NCI-H526 treated with DMSO at 0.1 percent for 48 hours (cell line): ENCODE data around the gene SLCO4A1.

Experiments used
- DNase-seq: peaks from one replicate; lab custom pipeline; 2025; lab: John Stamatoyannopoulos, UW

SLCO4A1 gene

DNA sequence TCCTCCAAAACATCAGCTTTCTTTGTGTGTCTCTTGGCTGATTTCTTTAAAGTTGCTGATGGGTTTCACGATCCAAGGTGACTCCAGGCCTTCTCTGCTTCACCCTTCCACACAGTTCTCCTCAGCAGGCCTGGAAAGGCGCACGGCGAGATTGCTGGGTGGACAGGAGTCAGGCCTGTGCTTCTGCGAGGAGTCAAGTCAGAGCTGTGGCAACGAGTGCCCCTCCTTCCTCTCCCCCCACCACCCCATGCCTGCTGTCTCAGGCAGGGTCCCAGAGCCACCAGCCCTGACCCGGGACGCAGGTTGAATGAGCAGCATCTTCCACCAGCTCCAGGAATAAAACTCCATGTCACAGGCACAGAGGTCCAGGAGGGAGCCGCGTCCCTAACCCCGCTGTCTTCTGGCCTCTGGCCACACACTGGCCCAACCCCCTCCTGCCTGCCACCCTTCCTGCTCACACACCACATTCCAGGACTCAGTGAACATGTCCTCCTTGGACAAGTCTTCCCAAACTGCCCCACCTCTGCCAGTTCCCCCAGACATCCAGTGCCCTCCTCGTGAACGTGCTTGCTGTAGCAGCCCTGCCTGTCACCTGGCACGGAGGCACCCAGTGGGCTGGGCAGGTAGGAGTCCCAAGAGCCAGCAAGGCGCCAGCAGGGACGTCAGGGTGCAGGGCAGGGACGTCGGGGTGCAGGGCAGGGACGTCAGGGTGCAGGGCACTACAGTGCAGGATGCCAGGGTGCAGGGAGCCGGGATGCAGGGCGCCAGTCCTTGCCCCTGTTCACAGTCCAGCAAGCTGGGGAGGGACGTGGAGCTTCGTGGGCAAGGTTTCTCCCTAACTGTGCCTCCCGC, 59.1 kb downstream of the SLCO4A1 start:
- no peak for DNase-seq

DNA sequence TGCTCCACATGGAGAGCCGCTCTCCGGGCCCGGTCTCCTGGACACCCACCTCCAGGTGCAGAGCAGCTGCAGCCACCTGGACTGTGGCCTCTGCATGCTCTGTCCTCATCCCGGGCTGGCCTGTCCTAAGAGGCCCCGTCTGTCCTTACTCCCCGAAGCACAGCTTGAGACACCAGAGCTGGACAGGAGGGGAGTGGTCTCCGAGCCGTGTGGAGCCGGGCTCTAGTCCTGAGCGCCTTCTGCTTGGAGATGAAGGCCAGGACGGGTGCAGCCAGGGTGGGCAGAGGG, 59.7 kb downstream of the SLCO4A1 start:
- no peak for DNase-seq

DNA sequence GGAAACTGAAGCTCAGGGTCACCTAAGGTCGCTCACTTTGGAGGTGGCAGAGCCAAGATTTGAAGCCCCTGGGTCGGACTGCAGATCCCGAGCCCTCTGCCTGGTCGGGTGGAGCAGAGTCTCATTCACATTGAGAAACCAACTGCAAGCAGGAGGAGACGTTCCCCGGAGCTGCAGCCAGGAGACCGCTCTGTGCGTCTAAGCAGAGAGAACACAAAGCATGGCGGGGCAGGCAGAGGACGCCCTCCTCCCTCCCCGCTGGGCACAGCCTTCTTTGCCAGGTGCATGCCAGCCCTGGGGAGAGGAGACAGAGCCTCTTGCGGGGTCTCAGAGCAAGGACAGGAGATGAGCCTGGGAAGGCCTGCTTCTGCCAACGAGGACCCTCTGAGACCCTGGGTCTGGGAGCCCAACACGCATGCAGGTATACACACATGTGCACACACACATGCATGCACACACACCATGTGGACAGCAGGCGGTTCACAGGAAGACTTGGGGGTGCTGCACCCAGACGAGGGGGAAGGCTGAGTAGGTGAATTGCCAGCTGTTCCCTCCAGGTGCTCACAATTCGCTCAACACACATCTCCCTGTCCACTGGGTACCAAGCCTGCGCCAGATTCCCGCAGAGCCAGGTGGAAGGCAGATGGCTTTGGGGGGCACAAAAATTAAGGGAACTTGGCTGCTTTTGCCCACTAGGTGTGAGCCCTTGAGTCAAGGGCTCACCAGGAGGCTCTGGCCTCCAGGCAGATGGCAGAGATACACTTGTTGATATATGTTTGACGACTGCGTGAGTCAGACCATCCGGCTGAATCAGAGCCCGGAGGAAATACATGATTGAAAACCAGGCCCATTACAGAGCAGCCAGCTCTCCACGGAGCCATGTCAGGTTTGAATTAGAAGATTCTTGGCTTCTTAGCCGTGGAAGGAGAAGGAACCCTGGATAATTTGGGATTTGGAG, 60.9 kb downstream of the SLCO4A1 start:
- no peak for DNase-seq

DNA sequence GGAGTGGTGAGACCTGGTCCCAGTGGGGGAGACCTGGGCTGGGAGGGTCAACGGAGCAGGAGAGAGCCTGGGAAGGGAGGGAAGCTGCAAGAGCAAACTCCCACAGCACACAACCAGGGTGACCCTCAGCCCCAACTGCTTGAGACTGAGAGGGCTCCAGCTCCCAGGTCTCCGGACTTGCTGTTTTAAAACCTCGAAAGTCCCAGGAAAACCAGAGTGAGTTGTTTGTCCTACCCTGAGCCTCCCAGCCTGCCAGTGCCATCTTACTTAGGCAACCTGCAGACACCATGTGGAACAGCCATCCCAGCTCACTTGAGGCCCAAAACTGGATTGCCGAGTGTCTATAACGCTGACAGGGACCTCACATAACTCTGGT, 61.5 kb downstream of the SLCO4A1 start:
- DNase-seq, result no peak

DNA sequence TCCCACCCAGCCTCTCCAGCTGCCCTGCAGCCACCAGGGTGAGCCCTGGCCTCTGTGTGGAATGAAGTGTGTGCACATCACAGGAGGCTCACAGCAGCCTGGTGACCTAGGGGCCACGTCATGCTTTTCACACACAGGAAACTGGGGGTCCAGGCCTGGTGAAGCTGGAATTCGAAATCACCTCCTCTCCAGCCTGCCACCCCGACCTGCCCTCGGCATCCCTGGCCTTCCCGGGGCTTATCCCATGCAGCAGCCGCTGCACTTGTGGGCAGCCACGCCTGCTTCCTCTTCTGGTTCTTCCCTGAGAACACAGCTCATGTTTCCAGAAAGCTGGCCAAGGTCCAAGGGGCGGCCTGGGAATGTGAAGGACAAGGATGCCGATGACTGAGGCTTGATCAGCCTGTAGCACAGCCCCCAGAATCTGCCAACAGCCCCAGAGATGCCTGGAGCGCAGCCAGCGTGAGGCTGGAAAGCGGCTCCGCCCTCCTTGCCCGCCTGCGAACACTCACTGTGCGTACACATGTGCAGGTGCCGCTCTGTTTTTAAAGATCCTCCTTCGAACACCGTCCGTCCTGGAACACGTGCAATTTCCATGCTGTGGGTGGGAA, 62.1 kb downstream of the SLCO4A1 start:
- DNase-seq, result peak; percentile 49

DNA sequence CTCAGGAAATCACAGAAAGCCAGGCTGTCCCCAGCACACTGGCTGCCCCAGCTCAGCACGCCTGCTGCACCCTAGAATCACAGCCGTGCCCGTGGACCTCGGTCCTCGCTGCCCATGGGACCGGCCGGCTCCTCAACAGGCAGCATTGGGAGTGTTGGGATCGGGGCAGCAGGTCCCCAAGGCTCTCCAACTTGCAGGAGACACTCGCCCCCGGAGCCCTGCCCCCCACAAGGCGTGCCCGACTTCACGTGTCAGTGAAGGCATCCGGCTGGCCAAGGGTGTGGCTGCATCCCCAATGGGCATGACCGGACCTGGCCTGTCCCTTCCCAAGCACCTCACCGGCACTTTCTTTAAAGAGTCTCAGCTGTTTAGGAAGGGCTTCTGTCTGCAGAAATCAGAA, 63.3 kb downstream of the SLCO4A1 start:
- DNase-seq, result no peak

DNA sequence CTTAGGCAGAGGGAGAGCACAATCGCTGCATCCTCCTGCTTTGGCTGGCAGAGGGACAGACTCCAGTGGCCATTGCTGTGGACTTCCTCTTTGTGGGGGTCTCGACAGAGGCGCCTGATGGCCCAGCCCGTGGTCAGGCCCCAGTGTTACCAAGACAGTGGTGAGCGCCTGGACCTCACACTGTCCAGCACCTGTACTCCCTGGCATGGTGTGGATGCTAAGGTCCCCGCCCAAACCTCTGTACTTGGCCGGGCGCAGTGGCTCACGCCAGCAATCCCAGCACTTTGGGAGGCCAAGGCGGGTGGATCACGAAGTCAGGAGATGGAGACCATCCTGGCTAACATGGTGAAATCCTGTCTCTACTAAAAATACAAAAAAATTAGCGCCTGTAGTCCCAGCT, 64.0 kb downstream of the SLCO4A1 start:
- no peak for DNase-seq

DNA sequence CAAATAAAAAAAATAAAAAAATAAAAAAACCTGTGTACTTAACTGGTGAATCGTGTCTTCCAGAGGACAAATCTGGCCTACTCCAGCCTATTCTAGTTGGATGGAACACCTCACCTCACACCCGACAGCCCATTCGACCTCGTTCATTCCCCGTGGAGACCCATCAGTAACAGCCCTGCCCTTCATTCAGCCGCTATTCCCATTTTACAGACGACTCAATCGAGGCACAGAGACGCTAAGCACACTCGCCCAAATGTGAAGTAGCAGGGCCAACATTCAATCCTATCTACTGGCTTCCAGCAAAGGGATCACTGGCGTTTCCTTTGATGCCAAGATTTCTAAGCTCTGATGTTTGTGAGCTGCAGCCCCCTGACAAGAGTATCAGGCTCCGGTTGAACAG, 64.6 kb downstream of the SLCO4A1 start:
- no peak for DNase-seq

DNA sequence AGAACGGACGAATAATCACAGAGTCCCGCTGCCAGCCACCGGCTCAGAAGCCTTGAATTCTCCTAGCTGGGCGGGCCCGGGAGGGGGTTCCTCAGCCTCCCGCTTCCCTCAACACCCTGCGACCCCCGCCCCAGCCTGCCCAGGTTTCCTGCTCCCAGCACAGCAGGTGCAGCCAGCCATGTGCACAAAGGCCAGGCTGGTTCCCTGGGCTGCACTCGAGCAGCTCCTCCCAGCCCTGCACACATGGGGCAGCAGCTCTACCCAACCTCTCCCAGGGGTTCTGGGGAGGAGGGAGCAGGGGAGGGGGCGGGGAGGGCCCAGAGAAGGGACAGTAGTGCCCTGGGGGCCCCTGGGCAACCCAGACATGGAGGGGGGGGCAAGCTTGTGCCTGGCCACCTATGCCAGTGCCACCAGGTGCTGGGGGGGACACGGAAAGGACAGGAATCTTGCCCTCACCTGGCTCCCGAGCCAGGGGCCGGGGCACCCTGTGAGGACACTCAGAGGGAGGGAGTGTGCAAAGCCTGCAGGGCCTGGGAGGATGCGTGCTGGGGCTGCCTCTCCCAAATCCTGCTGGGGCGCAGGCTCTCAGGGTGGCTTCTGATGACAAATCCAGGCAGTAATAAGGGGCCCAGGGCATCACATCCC, 65.1 kb downstream of the SLCO4A1 start:
- DNase-seq, result no peak

DNA sequence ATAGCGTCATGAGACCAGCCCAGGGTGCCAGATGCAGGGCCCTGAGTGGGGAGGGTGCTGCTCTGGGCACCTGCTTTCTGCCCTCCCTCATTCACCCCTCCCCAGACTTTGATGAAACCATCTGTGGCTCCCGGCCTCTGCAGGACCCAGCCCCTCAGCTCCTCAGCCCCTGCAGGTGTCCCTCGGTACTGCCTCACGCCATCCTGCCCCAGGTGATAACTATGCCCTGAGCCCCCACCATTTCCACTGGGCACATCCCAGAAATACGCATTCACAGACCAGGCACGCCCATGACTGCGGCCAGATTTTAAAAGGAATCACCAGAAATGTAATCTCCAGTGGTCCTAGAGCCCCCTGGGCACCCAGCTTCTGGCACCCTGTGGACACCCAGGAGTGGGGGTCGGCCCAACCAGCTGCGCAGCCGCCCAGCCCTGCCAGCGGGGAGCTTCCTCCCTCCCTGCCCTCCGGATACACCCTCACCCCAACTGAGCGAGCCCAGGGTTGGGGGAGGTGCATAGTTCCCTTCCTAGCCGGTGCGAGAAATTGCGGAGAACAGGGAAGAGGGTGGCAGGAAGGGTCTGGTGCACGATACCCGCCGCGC, 65.7 kb downstream of the SLCO4A1 start:
- peak; percentile 13 for DNase-seq

DNA sequence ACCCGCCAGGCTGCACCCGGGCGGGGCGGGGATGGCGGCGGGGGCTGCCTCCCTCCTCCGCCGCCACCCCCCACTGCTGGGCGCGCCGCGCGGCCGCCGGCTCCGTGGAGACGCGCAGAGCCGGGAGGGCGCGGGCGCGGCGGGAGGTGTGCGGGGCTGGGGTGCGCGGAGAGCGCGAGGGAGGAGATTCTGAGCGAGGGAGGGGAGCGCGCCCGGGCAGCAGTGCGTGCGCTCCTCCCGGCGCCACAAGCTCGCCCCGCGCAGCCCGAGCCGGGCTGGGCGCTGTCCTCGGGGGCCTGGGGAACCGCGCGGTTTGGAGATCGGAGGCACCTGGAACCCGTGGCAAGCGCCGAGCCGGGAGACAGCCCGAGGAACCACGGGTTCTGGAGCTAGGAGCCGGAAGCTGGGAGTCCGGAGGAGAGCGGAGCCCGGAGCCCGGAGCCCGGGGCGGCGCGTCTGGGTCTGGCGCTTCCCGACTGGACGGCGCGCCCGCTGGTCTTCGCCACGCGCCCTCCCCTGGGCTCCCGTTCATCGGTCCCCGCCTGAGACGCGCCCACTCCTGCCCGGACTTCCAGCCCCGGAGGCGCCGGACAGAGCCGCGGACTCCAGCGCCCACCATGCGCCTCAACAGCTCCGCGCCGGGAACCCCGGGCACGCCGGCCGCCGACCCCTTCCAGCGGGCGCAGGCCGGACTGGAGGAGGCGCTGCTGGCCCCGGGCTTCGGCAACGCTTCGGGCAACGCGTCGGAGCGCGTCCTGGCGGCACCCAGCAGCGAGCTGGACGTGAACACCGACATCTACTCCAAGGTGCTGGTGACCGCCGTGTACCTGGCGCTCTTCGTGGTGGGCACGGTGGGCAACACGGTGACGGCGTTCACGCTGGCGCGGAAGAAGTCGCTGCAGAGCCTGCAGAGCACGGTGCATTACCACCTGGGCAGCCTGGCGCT, 66.6 kb downstream of the SLCO4A1 start, which contains the start of gene NTSR1:
Gene NTSR1, plus strand, starts transcription at position 246 of the 946 bp plus-strand sequence. Its CDS starts 372 bp downstream, at position 618.
- DNase-seq, result no peak

DNA sequence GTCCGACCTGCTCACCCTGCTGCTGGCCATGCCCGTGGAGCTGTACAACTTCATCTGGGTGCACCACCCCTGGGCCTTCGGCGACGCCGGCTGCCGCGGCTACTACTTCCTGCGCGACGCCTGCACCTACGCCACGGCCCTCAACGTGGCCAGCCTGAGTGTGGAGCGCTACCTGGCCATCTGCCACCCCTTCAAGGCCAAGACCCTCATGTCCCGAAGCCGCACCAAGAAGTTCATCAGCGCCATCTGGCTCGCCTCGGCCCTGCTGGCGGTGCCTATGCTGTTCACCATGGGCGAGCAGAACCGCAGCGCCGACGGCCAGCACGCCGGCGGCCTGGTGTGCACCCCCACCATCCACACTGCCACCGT, 67.2 kb downstream of the SLCO4A1 start:
- DNase-seq, result no peak

DNA sequence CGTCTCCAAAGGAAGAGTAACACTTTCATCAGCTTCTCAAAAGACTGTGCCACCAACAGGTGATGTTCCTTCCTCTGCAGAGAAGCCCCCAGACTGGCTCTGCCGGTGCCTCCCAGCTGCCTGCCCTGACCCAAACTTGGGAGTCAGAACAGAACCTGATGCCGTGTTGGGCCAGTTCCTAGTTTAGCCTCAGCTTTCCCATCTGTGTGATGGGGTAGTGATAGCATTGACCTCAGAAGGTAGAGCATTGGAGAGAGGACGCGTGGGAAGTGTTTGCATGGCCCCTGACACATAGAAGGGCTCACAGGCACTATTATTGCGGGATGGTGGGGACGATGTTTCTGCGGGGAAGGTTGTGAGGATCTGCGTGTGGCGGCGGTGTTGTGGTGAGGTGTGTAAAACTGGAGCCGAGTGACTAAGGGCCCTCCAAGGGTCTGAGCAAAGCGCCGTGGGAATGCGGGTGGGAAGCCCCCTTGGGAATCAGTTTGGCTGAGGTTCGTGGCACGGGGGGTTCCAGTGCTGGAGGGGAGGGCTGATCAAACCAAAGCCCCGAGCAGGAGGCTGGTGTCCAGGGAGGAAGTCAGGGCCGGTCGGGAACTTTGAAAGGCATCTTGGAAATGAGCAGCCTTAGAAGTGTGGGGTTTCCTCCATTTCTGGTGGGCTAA, 68.0 kb downstream of the SLCO4A1 start:
- no peak for DNase-seq

DNA sequence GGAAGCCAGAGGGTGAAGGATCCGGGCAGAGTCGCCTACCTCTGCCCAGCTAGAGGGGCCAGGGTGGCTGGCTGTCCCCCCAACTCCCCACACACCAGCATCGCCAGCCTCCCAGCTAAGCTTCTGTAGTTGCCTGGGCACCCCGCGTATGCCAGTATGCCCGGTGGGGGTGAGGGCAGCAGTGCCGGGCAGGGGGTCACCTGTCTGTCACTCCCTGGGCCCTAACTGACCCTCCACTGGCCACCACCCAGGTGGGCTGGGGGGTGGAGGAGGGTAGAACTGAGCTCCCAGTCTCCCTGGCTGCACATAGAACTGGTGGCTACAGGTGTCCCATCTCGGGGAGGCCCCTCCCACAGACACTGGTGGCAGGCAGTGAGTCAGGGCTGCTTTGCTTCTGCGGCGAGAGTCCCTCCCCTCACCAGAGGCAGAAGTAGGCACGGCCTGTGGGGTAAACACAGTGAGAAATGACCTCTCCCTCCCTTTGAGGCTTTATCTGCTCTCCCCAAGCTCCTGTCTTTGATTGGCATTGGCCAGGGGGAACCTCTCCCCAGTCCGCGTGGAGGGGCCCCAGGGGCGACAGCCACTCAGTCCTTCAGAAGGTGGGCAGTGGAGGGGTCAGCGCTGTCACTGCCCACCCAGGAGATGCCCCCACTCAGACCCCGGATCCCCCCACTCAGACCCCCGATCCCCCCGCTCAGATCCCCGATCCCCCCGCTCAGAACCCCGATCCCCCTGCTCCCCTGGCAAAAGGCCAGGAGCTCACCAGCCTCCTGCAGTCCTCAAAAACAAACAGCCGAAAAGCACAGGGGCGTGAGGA, 68.8 kb downstream of the SLCO4A1 start:
- no peak for DNase-seq

DNA sequence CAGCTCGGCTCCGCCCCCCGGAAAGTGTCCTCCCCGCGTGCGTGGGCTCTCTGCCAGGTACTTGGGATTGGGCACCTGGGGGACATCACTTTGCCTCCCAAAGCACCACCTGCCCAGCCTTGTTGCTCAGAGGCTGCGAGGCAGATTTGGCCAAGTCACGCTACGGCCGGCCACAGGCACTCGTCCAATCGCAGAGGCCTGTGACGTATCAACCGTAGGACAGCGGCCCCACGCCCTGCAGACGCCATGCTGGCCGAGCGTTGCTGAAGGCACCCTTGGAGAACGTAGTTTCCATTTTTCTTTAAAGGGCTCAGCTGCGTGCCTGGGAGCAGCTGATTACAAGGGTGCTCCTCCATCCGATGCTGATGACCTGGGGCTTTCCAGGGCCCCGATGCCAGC, 69.4 kb downstream of the SLCO4A1 start:
- DNase-seq, result no peak

DNA sequence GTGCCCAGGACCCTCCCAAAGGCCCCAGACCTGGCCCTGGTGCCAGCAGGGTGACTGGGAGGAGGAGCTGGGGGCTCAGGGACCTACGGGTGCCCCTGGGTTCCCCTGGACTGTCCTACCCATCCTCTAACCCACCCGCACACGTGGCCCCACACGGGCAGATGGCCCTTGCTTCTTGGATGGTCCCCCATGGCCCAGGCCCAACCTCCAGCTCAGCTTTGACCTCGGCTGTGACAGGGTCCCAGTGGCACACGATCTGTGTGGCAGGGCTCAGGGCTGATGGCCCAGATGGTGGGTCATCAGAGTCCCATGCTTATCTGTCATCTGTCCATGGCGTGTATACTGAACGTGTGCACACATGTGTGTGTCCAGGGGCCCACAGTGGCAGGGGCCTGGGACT, 70.3 kb downstream of the SLCO4A1 start:
- DNase-seq, result no peak

DNA sequence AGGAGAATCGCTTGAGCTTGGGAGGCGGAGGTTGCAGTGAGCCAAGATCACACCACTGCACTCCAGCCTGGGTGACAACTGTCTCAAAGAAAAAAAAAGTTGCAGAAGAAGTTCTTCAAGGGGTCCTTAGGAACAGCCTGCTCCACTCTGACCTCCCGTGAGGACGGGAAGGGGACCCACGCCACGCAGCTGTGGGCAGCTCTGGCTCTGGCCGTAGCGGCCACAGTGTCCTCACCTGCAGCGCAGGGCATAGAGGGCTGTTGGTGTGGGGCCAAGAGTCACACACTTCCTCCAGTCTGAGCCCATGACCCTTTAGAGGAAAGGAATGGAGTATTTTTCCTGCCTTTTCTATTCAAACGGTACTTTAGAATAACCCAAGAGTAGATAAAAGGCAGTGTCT, 71.7 kb downstream of the SLCO4A1 start:
- no peak for DNase-seq

DNA sequence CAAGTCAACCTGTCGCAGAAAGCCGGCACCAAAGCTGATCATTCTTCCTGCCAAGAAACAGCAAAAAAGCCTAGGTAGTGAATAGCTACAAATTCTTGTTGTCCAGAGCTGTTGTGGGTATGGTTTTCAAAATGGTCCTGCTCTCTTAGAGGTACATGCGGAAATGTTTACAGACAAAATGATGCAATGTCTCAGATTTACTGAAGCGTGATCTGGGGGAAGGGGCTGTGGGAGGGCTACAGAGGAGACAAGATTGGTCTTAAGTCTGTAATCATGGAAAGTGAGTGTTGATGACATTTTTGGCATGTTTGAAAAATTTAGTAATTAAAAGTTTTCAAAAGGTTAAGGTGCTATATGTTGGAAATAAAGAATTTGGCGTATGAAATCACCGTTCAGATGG, 72.5 kb downstream of the SLCO4A1 start:
- no peak for DNase-seq

DNA sequence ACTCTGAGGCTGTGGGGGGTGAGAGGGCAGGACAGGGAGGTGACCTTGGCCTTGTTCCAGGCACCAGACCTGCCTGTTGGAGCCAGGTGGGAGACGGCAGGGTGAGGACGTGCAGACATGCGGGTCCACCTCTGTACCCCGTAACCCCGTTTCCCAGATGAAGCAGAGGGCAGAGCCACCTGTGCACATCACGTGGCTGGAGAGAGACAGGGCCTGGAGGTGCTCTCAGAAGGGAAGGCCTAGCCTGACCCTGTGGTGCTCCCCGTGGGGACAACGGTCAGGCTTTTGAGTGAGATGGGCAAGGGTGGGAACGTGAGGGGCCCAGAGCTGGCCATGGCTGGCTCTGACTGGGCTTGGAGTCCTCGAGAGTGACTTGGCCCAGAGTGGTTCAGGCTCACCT, 72.9 kb downstream of the SLCO4A1 start:
- no peak for DNase-seq
